ENCODE data around the gene LYG2. TPM values are rescaled to one million over a fixed set of nuclear protein-coding genes. Genes with fewer than 3 reads are reported as not detected.
"Not testable (repeated sequence)": the region's sequence is repeated elsewhere in the genome, so short reads cannot be mapped to it uniquely, and the experiment has no call there.

The LYG2 gene, protein sequence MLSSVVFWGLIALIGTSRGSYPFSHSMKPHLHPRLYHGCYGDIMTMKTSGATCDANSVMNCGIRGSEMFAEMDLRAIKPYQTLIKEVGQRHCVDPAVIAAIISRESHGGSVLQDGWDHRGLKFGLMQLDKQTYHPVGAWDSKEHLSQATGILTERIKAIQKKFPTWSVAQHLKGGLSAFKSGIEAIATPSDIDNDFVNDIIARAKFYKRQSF
- total RNA-seq (2012; rRNA removed), result not detected in 2 replicates

DNA sequence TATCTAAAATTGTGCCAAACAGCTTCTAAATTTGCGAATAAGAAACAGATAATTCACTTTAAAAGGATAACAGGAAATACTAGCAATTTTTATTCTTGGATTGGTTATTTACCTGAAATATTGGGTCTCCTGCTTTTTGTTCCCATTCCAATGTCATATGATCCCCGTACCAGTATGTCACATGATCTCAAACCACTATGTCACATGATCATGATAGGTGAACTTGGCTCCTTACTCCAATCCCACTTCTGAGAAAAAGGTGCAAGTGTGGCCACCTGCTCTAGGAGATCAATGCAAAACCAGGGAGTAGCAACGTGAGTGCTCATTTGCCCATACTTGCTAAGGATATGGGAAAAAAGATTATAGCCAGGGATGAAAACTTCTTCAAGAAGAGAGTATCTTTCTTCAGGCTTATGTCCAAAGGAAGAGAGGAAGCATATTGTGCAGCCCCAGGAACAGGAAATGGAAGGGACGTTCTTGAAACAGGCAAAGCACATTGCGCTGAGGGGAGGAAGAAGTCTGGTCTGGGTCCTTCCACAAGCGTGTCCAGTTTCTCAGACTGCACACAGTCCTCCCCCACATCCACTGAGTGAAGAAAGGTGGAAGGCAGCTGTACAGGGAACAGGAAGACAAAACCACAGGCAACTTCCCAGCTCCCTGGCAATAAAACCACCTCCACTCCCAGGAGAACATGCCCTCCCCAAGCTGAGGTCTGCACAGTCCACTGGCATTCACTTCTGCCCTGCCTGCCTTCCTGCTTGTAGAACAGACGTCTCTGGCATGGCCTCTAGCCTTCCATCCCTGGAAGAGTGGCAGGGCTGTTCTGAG lies at the start of gene LYG2:
TSS of gene LYG2 (minus strand) at position 176 of the 828 bp plus-strand sequence. CDS start 1,406 bp downstream, outside the sequence.
- Histone ChIP-seq H3K27me3 (ENCODE audit: control insufficient read depth, insufficient read depth, low read length) (no peaks in the 10 kb centered on the region), H3K4me3 (ENCODE audit: low read length) (no peak within 1 kb of the TSS), H3K4me2 (ENCODE audit: low read length) (no peak within 1 kb of the TSS), H3K36me3 (ENCODE audit: insufficient read depth, low read length) (no peaks in the 10 kb centered on the region), H3K4me1 (ENCODE audit: control insufficient read depth, insufficient read depth, low read length) (no peaks in the 10 kb centered on the region), H3K9ac (ENCODE audit: low read depth, low read length) (no peak within 1 kb of the TSS), H3K9me3 (replicated peaks; ENCODE audit: low read length) (no peaks in the 10 kb centered on the region)

DNA sequence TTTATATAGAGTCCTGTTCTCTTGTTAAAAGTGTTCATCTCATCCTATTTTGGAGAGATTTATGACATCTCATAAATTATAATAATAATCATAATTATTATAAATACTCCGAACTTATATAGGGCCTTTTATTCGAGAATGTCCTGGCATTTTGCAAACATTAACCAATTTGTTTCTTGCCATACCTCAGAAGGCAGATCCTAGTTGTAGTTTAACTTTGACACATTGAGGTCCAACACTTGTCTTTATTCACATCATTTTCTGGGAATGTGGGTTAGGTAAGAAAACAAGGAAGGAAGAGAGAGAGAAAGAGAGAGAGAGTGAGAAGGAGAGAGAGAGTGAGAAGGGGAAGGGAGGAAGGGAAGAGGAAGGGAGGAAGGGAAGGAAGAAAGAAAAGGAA lies 45.6 kb upstream of the LYG2 start, which contains the start of gene LYG1:
TSS of gene LYG1 (minus strand) at position 101 of the 400 bp plus-strand sequence. CDS start 5,527 bp downstream, outside the sequence.
- H3K36me3 ChIP-seq (ENCODE audit: insufficient read depth, low read length); H3K27me3 ChIP-seq (ENCODE audit: control insufficient read depth, insufficient read depth, low read length); H3K4me1 ChIP-seq (ENCODE audit: control insufficient read depth, insufficient read depth, low read length); H3K9ac ChIP-seq (ENCODE audit: low read depth, low read length); H3K4me2 ChIP-seq (ENCODE audit: low read length); H3K9me3 ChIP-seq (replicated peaks; ENCODE audit: low read length); H3K4me3 ChIP-seq (ENCODE audit: low read length): not testable (repeated sequence)

DNA sequence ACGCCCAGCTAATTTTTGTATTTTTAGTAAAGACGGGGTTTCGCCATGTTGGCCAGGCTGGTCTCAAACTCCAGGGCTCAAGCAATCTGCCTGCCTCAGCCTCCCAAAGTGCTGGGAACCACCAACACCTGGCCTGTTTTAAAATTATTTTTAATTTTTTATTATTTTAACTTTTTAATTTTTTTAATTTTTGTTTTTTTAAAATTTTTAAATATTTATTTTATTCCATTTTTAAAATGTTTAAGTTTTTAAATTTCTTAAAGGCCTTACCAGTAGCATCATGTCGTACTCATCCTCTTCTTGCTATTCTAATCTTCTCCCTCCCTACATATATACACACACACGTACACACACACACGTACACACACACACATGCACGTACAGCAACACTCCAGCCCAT lies 44.1 kb upstream of the LYG2 start:
- H3K36me3 ChIP-seq (ENCODE audit: insufficient read depth, low read length), result peaks cover 4% of the 10 kb centered on the region
- no peak overlapping the region for H3K4me3 ChIP-seq (ENCODE audit: low read length)
- H3K4me2 ChIP-seq (ENCODE audit: low read length), result no peak overlapping the region
- no peaks in the 10 kb centered on the region for H3K9me3 ChIP-seq (replicated peaks; ENCODE audit: low read length)
- H3K27me3 ChIP-seq (ENCODE audit: control insufficient read depth, insufficient read depth, low read length), result no peaks in the 10 kb centered on the region
- H3K9ac ChIP-seq (ENCODE audit: low read depth, low read length), result no peak overlapping the region
- H3K4me1 ChIP-seq (ENCODE audit: control insufficient read depth, insufficient read depth, low read length), result no peaks in the 10 kb centered on the region

DNA sequence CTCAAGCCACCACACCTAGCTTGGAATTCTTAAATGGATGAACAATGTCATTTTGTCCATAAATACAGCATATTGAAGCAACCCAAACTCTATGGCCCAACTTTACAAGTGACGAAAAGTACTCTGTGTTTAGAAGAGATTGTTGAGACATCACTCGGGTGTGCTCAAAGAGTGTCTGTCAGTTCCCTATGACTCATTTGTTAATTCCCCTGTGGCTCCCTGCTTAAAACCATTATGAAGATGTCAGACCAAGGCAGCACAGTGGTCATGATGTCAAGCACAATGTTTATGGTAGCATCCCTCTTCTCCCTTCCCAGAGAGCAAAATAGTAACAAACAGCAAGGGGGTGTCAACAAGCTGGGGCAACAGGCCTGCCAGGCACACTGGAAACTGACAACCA lies 42.5 kb upstream of the LYG2 start:
- no peak overlapping the region for H3K4me2 ChIP-seq (ENCODE audit: low read length)
- H3K27me3 ChIP-seq (ENCODE audit: control insufficient read depth, insufficient read depth, low read length), result no peaks in the 10 kb centered on the region
- H3K4me1 ChIP-seq (ENCODE audit: control insufficient read depth, insufficient read depth, low read length), result no peaks in the 10 kb centered on the region
- no peak overlapping the region for H3K4me3 ChIP-seq (ENCODE audit: low read length)
- H3K9me3 ChIP-seq (replicated peaks; ENCODE audit: low read length), result no peaks in the 10 kb centered on the region
- no peak overlapping the region for H3K9ac ChIP-seq (ENCODE audit: low read depth, low read length)
- H3K36me3 ChIP-seq (ENCODE audit: insufficient read depth, low read length), result peaks cover 4% of the 10 kb centered on the region

DNA sequence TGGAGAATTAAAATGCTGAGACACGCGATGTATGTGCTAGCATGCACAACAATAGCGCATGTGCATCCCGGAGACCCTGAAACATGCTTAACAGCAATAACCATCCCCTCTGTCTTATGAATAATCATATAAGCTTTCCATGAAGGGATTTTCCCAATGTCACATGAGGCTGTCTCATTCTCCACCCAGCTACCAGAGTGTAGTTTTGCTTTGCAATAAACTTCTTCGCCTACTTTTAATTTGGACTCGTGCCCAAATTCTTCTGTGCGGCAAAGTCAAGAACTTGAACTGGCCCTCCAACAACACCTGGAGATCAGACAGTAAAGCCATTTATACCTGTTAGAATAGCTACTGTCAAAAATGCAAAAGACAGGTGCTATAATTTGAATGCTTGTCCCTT lies 30.1 kb upstream of the LYG2 start:
- Histone ChIP-seq H3K27me3 (ENCODE audit: control insufficient read depth, insufficient read depth, low read length) (no peaks in the 10 kb centered on the region), H3K9me3 (replicated peaks; ENCODE audit: low read length) (no peaks in the 10 kb centered on the region), H3K9ac (ENCODE audit: low read depth, low read length) (no peak overlapping the region), H3K4me3 (ENCODE audit: low read length) (no peak overlapping the region), H3K4me1 (ENCODE audit: control insufficient read depth, insufficient read depth, low read length) (no peaks in the 10 kb centered on the region), H3K4me2 (ENCODE audit: low read length) (no peak overlapping the region), H3K36me3 (ENCODE audit: insufficient read depth, low read length) (no peaks in the 10 kb centered on the region)

DNA sequence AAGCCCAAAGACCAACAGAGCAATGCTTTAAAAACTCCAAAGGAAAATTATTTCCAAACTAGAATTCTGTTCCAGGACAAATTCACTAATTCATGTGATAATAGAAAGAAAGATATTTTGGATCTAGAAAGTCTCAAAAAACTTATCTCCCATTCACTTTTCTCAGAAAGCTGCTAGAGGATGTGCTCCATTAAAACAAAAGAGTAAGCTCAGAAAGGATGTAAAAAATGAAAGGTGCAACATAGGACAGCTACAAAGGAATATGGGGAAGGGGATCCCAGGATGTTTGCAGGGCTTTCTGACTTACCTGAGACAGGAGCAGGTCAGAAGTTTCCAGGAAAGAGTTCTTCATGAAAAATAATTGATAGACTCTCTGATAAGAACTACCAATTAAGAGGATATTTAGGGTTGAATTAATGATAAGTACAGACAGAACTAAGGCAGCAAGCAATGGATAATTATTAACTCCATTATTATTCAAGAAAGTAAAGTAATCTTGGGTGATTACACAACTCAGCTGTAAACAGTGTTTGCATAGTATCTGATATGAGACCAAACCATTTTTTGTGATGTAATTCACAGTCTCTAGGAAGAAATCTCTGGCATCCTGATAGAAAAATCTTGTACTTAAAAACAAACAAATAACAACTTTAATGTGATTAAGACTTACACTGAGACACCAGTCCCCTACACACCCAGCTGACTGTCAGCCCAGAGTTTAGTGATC lies 24.7 kb upstream of the LYG2 start:
- no peak overlapping the region for H3K4me2 ChIP-seq (ENCODE audit: low read length)
- H3K4me3 ChIP-seq (ENCODE audit: low read length), result no peak overlapping the region
- no peaks in the 10 kb centered on the region for H3K27me3 ChIP-seq (ENCODE audit: control insufficient read depth, insufficient read depth, low read length)
- peaks cover 10% of the 10 kb centered on the region for H3K4me1 ChIP-seq (ENCODE audit: control insufficient read depth, insufficient read depth, low read length)
- no peaks in the 10 kb centered on the region for H3K36me3 ChIP-seq (ENCODE audit: insufficient read depth, low read length)
- H3K9me3 ChIP-seq (replicated peaks; ENCODE audit: low read length), result peaks cover 3% of the 10 kb centered on the region
- H3K9ac ChIP-seq (ENCODE audit: low read depth, low read length), result no peak overlapping the region

DNA sequence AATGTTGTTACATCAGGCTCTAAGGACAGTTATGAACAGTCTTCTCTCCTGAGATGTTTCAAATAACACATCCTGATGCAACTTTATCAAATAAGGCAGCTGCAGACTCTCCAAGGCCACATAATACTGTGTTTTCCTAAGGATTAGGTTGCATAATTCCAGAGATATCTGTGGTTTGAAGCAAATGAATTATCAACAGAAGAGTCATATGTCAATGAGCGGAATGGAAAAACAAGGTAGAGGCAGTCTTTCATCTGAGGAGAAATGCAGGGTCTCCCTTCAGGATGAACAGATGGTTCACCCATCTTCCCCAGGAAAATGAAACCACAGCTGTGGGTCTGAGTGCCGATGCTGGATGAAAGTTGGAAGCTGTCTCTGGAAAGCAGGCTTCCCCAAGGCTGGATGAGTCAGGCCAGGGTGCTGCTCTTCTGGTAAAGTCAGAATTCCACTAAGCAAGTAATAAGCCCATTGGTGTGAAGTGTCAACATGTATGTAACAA lies 23.4 kb upstream of the LYG2 start:
- Histone ChIP-seq H3K4me3 (ENCODE audit: low read length) (peak overlapping the region; percentile 58), H3K4me1 (ENCODE audit: control insufficient read depth, insufficient read depth, low read length) (peaks cover 10% of the 10 kb centered on the region)

DNA sequence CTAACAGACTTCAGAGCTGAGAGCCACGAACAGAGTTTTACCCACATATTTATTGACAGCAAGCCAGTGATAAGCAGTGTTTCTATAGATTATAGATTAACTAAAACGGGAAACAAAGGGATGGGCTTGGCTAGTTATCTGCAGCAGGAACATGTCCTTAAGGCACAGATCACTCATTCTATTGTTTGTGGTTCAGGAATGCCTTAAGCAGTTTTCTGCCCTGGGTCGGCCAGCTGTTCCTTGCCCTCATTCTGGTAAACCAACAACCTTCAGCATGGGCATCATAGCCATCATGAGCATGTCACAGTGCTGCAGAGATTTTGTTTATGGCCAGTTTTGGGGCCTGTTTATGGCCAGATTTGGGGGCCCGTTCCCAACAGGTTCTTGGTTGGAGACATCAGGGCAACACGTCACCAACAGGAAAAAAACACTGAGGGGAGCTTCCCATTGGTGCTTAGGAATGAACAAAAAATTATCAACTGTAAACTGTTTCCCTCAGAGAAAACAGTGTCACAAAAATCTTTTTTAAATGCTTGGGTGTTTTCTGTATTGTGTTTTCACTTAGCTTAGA lies 22.8 kb upstream of the LYG2 start:
- not testable (repeated sequence) for H3K36me3 ChIP-seq (ENCODE audit: insufficient read depth, low read length); H3K27me3 ChIP-seq (ENCODE audit: control insufficient read depth, insufficient read depth, low read length); H3K9ac ChIP-seq (ENCODE audit: low read depth, low read length); H3K4me3 ChIP-seq (ENCODE audit: low read length); H3K9me3 ChIP-seq (replicated peaks; ENCODE audit: low read length)
- Histone ChIP-seq H3K4me1 (ENCODE audit: control insufficient read depth, insufficient read depth, low read length) (peaks cover 10% of the 10 kb centered on the region), H3K4me2 (ENCODE audit: low read length) (peak overlapping the region; percentile 80)

More for the DNA sequence above, 23.4 kb upstream of the LYG2 start:
- Histone ChIP-seq H3K27me3 (ENCODE audit: control insufficient read depth, insufficient read depth, low read length) (no peaks in the 10 kb centered on the region), H3K36me3 (ENCODE audit: insufficient read depth, low read length) (no peaks in the 10 kb centered on the region), H3K4me2 (ENCODE audit: low read length) (peak overlapping the region; percentile 80), H3K9ac (ENCODE audit: low read depth, low read length) (no peak overlapping the region), H3K9me3 (replicated peaks; ENCODE audit: low read length) (peaks cover 3% of the 10 kb centered on the region)

DNA sequence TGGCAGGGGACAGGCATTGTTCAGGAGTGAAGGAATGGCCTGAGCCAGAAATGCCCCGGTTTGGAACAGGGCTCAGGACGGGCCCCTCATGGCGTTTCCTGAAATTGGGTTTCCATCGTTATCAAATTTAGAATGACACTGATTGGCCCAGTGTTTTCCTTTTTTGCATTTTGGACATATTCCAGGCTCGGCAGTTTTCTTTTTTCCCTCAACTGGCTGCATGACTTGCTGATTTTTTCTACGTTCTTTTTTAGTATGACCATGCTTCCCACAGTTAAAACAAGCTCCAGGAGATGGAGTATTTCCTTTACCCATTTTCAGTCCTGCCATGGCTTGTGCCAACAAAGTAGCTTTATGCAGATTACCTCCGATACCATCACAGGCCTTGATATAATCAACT lies 20.4 kb upstream of the LYG2 start:
- Histone ChIP-seq H3K27me3 (ENCODE audit: control insufficient read depth, insufficient read depth, low read length) (no peaks in the 10 kb centered on the region), H3K4me3 (ENCODE audit: low read length) (no peak overlapping the region), H3K9me3 (replicated peaks; ENCODE audit: low read length) (peaks cover 3% of the 10 kb centered on the region), H3K36me3 (ENCODE audit: insufficient read depth, low read length) (no peaks in the 10 kb centered on the region), H3K4me2 (ENCODE audit: low read length) (no peak overlapping the region), H3K9ac (ENCODE audit: low read depth, low read length) (no peak overlapping the region), H3K4me1 (ENCODE audit: control insufficient read depth, insufficient read depth, low read length) (peaks cover 10% of the 10 kb centered on the region)

DNA sequence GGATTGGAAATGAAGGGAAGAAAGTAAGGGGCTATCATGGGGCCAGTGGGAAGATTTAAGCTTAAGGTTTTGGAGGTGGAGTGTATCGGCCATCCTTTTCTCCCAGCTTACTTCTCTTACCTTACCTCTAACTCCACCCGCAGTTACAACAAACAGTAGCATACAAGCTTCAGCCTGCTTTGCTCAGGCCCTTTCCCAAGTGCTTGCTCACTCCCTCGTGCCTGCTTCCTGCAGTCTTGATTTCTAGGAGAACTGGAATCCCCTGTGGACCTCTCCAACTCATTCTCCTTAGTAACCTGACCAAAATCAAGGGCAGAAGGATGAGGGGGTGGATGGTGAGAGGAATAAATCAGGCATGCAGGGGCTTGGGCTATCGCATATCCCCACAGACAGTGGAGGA lies 5.8 kb upstream of the LYG2 start:
- Histone ChIP-seq H3K27me3 (ENCODE audit: control insufficient read depth, insufficient read depth, low read length) (no peaks in the 10 kb centered on the region), H3K9me3 (replicated peaks; ENCODE audit: low read length) (no peaks in the 10 kb centered on the region), H3K9ac (ENCODE audit: low read depth, low read length) (no peak overlapping the region), H3K4me2 (ENCODE audit: low read length) (no peak overlapping the region), H3K4me3 (ENCODE audit: low read length) (no peak overlapping the region), H3K4me1 (ENCODE audit: control insufficient read depth, insufficient read depth, low read length) (no peaks in the 10 kb centered on the region), H3K36me3 (ENCODE audit: insufficient read depth, low read length) (no peaks in the 10 kb centered on the region)

DNA sequence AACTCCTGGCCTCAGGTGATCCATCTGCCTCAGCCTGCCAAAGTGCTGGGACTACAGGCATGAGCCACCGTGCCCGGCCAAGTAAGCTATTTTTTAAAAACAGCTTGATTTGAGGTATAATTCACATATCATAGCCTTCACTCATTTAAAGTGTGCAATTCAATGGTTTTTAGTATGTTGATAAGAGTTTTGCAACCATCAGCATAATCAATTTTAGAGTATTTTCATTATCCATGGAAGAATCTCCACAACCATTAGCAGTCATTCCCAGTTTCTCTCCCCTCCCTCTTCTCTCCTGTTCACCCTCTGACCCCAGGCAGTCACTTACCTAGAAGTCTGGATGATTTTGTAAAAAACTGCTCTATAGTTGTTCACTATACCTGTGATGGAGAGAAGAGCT lies 4.7 kb upstream of the LYG2 start:
- no peaks in the 10 kb centered on the region for H3K36me3 ChIP-seq (ENCODE audit: insufficient read depth, low read length)
- no peaks in the 10 kb centered on the region for H3K9me3 ChIP-seq (replicated peaks; ENCODE audit: low read length)
- H3K4me1 ChIP-seq (ENCODE audit: control insufficient read depth, insufficient read depth, low read length), result no peaks in the 10 kb centered on the region
- no peak overlapping the region for H3K4me3 ChIP-seq (ENCODE audit: low read length)
- H3K9ac ChIP-seq (ENCODE audit: low read depth, low read length), result no peak overlapping the region
- H3K27me3 ChIP-seq (ENCODE audit: control insufficient read depth, insufficient read depth, low read length), result no peaks in the 10 kb centered on the region
- H3K4me2 ChIP-seq (ENCODE audit: low read length), result no peak overlapping the region
